Duodenal mucosa (tissue), 2 donors: ENCODE data around the gene CMC1.
A peak's percentile ranks its signal among the peaks of the same experiment; 100 is the strongest.

Experiments used
- H3K27ac ChIP-seq: one replicate; pipeline ENCODE4 v1.7.0; 2013; ENCODE audit warnings: low read depth, low read length
- H3K27me3 ChIP-seq, 2 donors: one replicate each; pipeline ENCODE4 v1.7.0; 2013; ENCODE audit warnings: low read length in 2 of 2, control low read depth in 1 of 2; ENCODE audit not compliant: insufficient read depth in 2 of 2, control insufficient read depth in 1 of 2
- H3K36me3 ChIP-seq, 2 donors: one replicate each; pipeline ENCODE4 v1.7.0; 2013; ENCODE audit warnings: low read length in 2 of 2, control low read depth in 1 of 2; ENCODE audit not compliant: insufficient read depth in 2 of 2, control insufficient read depth in 1 of 2
- H3K4me1 ChIP-seq, 2 donors: one replicate each; pipeline ENCODE4 v1.7.0; 2013; ENCODE audit warnings: low read length in 2 of 2, control low read depth in 1 of 2; ENCODE audit not compliant: insufficient read depth in 2 of 2, control insufficient read depth in 1 of 2
- H3K4me3 ChIP-seq, 2 donors: one replicate each; pipeline ENCODE4 v1.7.0; 2013; ENCODE audit warnings: low read length in 2 of 2, low read depth in 1 of 2
- H3K9ac ChIP-seq, 2 donors: one replicate each; pipeline ENCODE4 v1.7.0; 2013; ENCODE audit warnings: low read length in 2 of 2, low read depth in 1 of 2
- H3K9me3 ChIP-seq, 2 donors: one replicate each; pipeline ENCODE4 v1.7.0; 2013; ENCODE audit warnings: low read length in 2 of 2, control low read depth in 1 of 2; ENCODE audit not compliant: control insufficient read depth in 1 of 2

CMC1 gene

GRCh38 chr3:28215407-28215806, 26.0 kb upstream of the CMC1 start:
- Histone ChIP-seq H3K36me3 (no peaks in the 10 kb centered on the region), H3K4me3 (no peak overlapping the region), H3K27me3 (no peaks in the 10 kb centered on the region), H3K4me1 (no peaks in the 10 kb centered on the region), H3K9ac (no peak overlapping the region), H3K9me3 (peaks cover 5 to 15% of the 10 kb centered on the region in 2 donors), H3K27ac (no peak overlapping the region)

DNA sequence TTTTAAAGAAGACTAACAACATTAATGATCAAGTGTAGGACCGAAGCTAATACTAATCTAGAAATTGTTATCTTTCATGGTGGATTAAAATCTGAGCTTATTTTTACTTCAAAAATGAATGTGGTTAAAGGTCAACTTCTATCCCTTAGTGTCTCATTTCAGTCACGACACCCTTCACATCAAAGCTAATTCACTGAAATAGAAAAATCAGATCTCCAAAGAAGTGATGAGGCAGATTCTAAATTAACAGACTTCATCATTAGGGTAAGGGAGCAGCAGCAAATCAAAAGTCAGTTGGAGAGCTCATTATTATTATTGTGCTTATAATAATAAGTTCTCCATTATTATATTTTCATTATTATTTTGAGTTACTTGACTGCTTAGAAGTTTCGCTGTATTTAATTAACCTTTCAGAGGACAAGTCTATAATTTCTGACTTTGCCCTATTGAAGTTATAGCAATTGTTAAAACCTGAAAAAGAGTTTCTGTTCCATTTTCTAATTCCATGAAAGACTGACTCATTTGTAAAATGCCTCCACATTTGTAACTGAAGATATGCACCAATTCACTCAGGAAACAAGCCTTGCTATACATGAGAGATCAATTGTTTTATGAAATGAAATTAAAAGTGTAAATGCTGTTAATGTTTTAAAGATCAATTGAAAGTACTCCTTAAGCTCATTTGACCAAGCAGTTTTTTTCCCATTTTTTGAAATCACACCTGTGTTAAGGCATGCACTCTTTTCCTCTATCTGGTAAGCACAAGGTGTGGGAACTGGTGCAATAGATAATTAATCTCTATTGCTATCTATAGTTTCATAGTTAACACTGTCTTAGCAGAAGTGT, 23.1 kb upstream of the CMC1 start:
- Histone ChIP-seq H3K4me1 (no peaks in the 10 kb centered on the region), H3K9ac (no peak overlapping the region), H3K4me3 (no peak overlapping the region), H3K27ac (no peak overlapping the region), H3K9me3 (peaks cover 5 to 12% of the 10 kb centered on the region in 2 donors), H3K36me3 (no peaks in the 10 kb centered on the region), H3K27me3 (no peaks in the 10 kb centered on the region)

DNA sequence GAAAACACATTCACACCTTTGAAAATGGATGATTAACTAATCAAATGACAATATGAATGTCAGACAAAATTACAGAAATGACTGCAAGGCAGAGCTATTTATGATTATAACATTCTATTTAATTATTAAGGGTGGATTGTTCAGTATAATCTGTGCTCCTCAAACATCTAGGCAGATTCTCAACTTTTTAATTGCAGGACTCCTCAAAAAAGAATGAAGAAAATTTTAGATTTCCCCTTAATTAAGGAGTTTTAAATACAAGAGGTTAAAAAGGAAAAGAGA, 22.6 kb upstream of the CMC1 start:
- Histone ChIP-seq H3K9ac (no peak overlapping the region), H3K4me1 (no peaks in the 10 kb centered on the region), H3K4me3 (no peak overlapping the region), H3K36me3 (no peaks in the 10 kb centered on the region), H3K9me3 (peaks cover 5 to 7% of the 10 kb centered on the region in 2 donors), H3K27ac (no peak overlapping the region), H3K27me3 (no peaks in the 10 kb centered on the region)

DNA sequence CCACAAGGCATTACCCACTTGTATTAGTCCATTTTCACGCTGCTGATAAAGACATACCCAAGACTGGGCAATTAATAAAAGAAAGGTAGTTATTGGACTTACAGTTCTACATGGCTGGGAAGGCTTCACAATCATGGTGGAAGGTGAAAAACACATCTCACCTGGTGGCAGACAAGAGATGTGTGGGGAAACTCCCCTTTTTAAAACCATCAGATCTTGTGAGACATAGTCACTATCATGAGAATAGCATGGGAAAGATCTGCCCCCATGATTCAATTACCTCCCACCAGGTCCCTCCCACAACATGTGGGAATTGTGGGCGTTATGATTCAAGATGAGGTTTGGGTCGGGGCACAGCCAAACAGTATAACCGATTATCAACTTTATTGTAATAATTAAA, 17.0 kb upstream of the CMC1 start:
- Histone ChIP-seq H3K9ac (no peak overlapping the region), H3K4me1 (no peaks in the 10 kb centered on the region), H3K4me3 (no peak overlapping the region), H3K36me3 (no peaks in the 10 kb centered on the region), H3K9me3 (no peaks in the 10 kb centered on the region), H3K27me3 (no peaks in the 10 kb centered on the region), H3K27ac (no peak overlapping the region)

GRCh38 chr3:28226020-28226419, 15.4 kb upstream of the CMC1 start:
- no peaks in the 10 kb centered on the region for H3K36me3 ChIP-seq
- H3K9ac ChIP-seq, result no peak overlapping the region
- no peaks in the 10 kb centered on the region for H3K27me3 ChIP-seq
- H3K27ac ChIP-seq, result no peak overlapping the region
- H3K4me3 ChIP-seq, result no peak overlapping the region
- no peaks in the 10 kb centered on the region for H3K4me1 ChIP-seq
- H3K9me3 ChIP-seq, result no peaks in the 10 kb centered on the region

GRCh38 chr3:28228623-28229022, 12.8 kb upstream of the CMC1 start:
- Histone ChIP-seq H3K27me3 (no peaks in the 10 kb centered on the region), H3K9ac (no peak overlapping the region), H3K36me3 (no peaks in the 10 kb centered on the region), H3K27ac (no peak overlapping the region), H3K4me1 (no peaks in the 10 kb centered on the region), H3K9me3 (no peaks in the 10 kb centered on the region), H3K4me3 (no peak overlapping the region)

DNA sequence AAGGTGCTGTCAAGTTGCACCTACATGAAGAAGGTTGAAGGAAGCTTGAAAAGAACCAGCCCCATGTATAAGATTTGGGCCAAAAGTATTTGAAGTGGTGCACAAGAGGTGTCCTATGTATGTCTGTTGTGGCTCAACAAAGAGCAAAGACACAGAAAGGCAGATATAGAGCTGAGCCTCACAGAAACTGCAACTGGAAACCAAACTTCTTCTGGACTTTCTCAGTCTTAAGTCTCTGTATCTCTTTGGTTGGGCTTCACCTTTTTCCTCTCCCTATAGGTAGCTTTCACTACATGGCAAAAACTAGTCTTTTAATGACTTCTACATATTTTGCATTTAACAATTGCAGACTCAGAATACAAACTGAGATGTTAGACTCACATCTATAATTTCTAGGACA, 8.8 kb upstream of the CMC1 start:
- H3K9me3 ChIP-seq, result no peaks in the 10 kb centered on the region
- H3K27ac ChIP-seq, result no peak overlapping the region
- no peaks in the 10 kb centered on the region for H3K27me3 ChIP-seq
- no peak overlapping the region for H3K9ac ChIP-seq
- no peaks in the 10 kb centered on the region for H3K36me3 ChIP-seq
- no peaks in the 10 kb centered on the region for H3K4me1 ChIP-seq
- no peak overlapping the region for H3K4me3 ChIP-seq

- Histone ChIP-seq H3K27ac (no peak overlapping the region), H3K4me3 (no peak overlapping the region), H3K27me3 (no peaks in the 10 kb centered on the region), H3K9ac (no peak overlapping the region), H3K4me1 (no peaks in the 10 kb centered on the region), H3K36me3 (no peaks in the 10 kb centered on the region), H3K9me3 (no peaks in the 10 kb centered on the region)
Observed at GRCh38 chr3:28234454-28234853, 7.0 kb upstream of the CMC1 start.

DNA sequence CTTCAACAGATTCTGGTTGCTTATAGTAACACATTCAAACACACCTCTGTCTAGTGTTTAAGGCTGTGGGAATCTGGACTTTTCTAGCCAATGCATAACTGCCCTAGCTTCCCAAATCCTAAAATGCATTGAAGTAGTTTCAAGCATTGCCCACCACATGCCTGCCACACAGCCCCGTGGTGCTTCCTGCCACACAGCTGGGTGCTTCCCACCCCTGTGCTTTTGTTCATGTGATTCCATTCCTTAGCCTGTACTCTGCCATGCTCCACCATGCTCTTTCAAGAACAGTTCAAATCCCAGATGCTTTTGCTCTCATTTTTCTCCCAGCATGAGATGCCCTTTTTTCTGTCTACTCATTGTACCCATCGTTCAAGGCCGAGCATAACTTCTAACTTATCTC, 2.3 kb upstream of the CMC1 start:
- Histone ChIP-seq H3K4me1 (peaks cover 21 to 22% of the 10 kb centered on the region in 2 donors), H3K27me3 (no peaks in the 10 kb centered on the region), H3K9ac (no peak overlapping the region), H3K9me3 (no peaks in the 10 kb centered on the region), H3K27ac (no peak overlapping the region), H3K36me3 (no peaks in the 10 kb centered on the region), H3K4me3 (no peak overlapping the region)

DNA sequence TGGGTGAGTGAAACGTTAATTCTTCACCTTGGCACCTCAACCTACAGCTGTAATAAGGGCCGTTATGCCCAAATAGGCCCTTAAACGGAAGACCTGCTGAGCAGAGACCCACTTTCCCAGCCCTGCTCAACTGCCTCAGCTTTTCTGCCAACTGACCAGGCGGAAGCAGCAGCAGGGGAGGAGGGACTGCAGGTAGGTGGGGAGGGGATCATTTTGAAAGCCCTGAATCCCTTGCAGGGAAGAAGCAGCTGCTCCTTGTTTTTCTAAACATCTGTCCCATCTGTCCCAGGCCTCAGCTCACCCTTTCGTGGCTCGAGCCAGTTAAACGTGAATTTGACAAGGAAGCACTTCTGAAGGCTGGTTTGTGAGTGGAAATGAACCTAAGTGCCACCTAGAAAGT, 978 bp upstream of the CMC1 start:
- H3K27ac ChIP-seq, result no peak overlapping the region
- H3K9ac ChIP-seq, result peak overlapping the region; percentile 92 to 94

More for the DNA sequence above, 978 bp upstream of the CMC1 start:
- H3K4me1 ChIP-seq, result peaks cover 22 to 27% of the 10 kb centered on the region in 2 donors
- no peaks in the 10 kb centered on the region for H3K9me3 ChIP-seq
- no peaks in the 10 kb centered on the region for H3K36me3 ChIP-seq
- peak overlapping the region; percentile 94 to 95 for H3K4me3 ChIP-seq
- H3K27me3 ChIP-seq, result no peaks in the 10 kb centered on the region
